Posterior cingulate gyrus (tissue), 11 donors: Measurements from ENCODE around the gene SORCS2.

ENCODE experiments used
- DNase-seq, 10 donors: peaks; one replicate each; pipeline versions ENCODE4 v3.0.0 to v3.0.0-alpha.2; 2020 to 2021; ENCODE audit warnings: mixed read lengths in 3 of 10
- intact Hi-C: fragments of 100-400 bp; cut with DNase I; formaldehyde crosslinking; loops from one replicate; pipeline ENCODE4 v1.15.1; 2023

SORCS2 gene

GRCh38 chr4:7514789-7515188 is 322.5 kb downstream of the SORCS2 start:
- no peak for DNase-seq
- intact Hi-C loops, result no loop called here

DNA sequence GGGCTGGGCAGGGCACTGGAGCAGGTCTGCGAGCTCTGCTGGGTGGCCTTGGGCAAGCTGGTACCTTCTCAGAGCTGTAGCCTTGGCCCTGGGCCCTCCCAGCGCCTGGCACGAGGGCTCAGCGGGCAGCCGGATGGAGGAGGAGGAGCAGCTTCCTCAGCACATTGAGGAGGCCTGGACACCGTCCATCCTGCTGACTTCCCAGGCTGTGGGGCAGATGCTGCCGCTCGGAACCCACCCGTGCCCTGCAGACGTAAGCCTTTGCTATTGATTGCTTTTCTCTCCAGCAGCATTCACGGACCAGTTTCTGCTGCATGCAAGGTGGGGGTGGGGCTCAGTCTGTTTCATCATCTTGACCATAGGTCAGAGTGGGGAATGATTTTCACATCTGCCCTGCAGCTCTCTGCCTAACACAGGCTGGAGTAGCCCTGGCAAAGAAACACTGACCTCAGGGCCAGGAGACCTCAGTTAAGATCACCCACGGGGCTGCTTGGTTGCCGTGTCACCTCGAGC is 323.1 kb downstream of the SORCS2 start:
- DNase-seq, result peak in 1 of 10 donors; percentile 27
- intact Hi-C loops, result no loop called here

DNA sequence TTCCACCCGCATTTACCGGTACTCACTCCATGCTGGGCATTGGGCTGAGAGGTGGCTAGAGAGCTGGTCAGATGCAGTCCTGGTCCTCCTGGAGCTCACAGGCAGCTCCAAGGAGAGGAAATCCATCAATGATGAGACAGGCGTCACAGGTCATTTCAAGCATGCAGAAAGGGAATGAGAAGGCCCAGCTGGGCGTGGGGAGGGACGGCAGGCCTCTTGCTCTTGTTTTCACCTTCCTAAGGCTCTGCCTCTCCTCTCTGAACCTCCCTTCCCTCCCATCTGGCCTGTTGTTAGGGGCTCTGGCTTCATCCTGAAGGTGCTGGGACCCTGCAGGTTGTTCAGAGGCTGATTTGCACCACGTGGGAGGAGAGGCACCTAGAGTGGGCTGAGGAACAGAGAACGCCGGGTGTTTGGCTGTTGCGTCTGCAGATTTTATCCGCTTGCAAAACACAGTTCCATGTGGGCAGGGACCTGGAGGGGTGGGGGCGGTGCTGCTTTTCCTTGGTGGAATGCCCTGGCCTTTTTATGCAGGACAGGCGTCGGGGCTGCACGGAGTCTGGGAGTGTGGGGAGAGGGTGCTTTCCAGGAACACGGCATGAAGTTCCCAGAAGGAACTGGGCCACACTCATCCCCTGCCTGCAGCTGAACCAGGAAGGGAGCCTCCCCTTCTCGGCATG is 323.9 kb downstream of the SORCS2 start:
- intact Hi-C loops, result no loop called here
- DNase-seq, result peak in 4 of 10 donors; percentile 21 to 79 (median 32)

- peak in 1 of 10 donors; percentile 81 for DNase-seq
- intact Hi-C loops, result no loop called here
Measured at GRCh38 chr4:7516773-7517144, 324.4 kb downstream of the SORCS2 start.

DNA sequence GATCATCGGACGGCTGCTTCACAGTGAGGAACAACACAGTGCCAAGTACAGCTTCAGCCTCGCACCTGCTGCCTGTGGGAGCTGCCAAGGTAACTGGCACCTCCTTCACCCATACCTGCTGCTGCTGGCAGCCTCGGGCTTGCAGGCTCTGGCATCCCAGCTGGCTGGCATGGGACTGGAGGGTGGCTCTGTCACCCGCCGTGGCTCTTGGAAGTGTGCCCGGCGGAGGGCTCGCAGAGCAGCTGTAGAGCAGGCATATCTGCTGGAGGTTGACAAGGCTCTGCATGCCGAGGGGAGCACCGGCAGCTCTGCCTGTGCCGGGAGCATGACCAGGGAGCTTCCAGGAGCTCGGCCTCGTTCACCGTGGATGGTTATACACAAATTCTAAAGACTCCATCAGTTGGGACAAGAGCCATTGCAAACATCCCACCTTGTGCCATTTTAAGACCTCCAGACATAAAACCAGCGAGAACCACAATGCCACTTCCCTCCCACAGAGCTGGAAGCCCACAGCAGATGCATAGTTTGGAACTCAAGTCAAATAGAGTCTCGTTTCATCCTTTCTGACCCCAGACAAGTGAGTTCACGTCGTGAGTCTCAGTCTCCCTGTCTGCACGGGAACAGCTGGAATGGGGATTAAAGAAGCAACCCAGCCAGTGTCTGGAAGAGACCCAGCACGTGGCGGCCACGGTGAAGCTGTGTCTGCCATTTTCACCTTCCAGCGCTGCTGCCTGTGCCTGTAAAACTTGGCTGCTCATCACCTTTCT is 326.7 kb downstream of the SORCS2 start:
- intact Hi-C loops, result no loop called here
- peak in 3 of 10 donors; percentile 22 to 64 (median 51) for DNase-seq

GRCh38 chr4:7519638-7520376 is 327.5 kb downstream of the SORCS2 start:
- DNase-seq, result no peak
- intact Hi-C loops, result no loop called here

DNA sequence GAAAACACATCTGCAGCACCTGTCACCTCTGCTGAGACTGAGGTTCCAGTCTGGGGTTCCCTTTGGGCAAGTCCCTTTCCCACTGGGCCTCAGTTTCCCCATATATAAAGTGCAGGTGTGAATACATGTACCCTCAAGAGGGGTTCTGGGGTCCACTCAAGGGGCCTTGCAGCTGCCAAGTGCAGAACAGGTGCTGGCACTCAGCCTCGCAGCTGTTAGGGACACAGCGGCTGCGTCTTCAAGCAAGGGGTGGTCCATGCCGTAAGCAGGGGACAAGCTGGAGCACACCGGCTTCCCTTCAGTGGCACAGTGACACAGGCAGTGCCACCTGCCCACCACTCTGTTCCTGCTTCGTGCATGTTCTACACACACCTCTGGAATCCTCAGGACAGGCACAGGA is 329.3 kb downstream of the SORCS2 start:
- DNase-seq, result no peak
- intact Hi-C loops, result no loop called here

- intact Hi-C loops, result no loop called here
- no peak for DNase-seq
Measured at GRCh38 chr4:7522452-7523220, 330.3 kb downstream of the SORCS2 start.

GRCh38 chr4:7523526-7523925 is 331.2 kb downstream of the SORCS2 start:
- intact Hi-C loops, result no loop called here
- DNase-seq, result no peak

GRCh38 chr4:7524064-7524682 is 331.8 kb downstream of the SORCS2 start:
- DNase-seq, result no peak
- intact Hi-C loops, result no loop called here

- no peak for DNase-seq
- intact Hi-C loops, result no loop called here
Measured at GRCh38 chr4:7524843-7525242, 332.5 kb downstream of the SORCS2 start.

DNA sequence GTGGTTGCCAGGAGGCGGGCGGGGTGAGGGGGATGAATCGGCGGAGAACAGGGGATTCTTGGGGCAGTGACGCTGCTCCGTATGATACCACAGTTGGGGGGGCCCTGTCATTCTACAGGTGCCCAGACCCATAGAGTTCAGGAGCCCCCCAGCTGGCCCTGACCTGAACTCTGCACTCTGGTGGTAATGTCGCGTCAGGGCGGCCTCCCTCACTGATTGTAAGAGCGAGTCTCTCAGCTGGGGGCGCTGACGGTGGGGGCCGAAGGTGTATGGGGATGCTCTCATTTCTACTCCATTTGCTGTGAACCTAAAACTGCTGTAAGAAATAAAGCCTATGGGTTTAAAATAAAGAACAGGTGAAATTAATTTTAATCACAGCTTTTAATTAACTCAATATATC is 334.2 kb downstream of the SORCS2 start:
- intact Hi-C loops, result no loop called here
- DNase-seq, result no peak

DNA sequence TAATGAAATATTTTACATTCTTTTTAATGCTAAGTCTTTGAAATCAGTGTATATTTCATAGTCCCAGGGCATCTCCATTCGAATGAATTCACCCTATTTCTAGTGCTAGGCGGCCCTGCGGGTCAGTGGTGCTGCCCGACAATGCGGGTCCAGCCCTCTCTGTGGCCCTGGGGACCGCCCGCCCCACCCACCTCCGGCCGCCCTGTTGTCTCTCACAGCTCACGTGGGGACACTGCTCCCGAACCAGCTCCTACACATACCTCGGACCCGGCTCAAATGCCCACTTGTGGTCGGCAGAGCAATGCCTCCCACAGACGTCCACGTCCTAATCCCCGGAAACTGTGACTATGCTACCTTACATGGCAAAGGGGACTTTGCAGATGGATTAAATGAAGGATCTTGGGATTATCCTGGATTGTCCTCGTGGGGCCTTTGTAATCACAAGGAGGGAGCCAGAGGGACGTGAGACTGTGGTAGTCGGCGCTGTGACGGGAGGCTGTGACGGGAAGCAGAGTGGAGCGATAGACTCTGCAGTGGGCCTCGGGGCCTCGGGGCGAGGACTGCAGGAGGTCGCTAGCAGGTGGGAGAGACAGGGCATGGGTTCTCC is 334.7 kb downstream of the SORCS2 start:
- no peak for DNase-seq
- intact Hi-C loops, result no loop called here

DNA sequence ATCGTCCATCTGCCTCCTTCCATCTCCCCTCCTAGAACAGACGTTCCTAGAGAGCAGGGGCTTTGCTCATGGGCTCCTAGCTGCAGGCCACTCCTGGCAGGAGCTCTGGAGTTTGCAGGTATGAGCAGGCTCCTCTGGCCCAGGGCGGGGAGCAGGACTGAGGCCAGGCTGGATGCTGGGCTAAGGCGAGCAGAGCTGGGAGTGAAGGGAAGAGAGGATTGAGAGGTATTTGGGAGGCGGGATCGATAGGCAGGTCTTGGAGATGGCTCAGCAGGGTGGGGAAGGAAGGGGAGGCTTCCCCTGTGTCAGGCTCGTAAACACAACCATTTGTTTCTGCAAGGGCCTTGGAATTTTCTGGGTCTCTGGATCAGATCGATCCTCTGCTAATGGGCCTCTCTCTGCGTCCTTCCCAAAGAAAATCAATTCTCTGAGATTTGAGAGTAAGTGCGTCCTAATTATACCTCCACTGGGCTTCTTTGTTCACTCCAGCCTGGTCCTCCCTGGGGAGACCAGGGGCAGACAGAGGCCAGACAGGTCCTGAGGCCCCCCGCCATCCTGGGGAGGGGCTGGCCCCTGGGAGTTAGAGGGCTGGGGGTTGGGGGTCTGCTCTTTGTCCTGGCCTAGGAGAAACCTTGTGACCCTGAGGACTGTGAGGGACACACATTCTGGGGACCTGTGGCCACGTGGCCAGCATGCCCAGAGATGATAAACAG is 337.2 kb downstream of the SORCS2 start:
- intact Hi-C loops, result no loop called here

GRCh38 chr4:7530082-7530481 is 337.7 kb downstream of the SORCS2 start:
- no peak for DNase-seq
- intact Hi-C loops, result no loop called here

More for the DNA sequence above, 337.2 kb downstream of the SORCS2 start:
- no peak for DNase-seq

- intact Hi-C loops, result no loop called here
- peak in 1 of 10 donors; percentile 76 for DNase-seq
Measured at GRCh38 chr4:7530932-7531639, 338.7 kb downstream of the SORCS2 start.

DNA sequence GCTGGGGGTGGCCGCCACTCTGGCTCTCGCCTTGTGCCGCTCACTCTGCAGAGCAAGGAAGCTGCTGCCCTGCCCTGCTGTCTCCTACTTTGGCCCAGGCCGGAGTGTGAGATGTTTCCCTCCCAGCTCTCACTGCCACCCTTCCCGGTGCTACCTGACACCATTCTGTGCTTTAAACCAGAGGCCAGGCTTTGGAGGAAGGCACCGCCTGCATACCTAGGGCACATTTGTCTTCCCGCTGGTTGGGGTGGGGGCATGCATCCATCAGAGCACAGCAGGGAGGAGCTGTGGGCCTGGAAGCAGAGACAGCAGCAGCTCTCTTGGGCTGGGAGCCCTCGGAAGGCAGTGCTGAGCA is 339.3 kb downstream of the SORCS2 start:
- intact Hi-C loops, result no loop called here
- DNase-seq, result peak in 1 of 10 donors; percentile 81

DNA sequence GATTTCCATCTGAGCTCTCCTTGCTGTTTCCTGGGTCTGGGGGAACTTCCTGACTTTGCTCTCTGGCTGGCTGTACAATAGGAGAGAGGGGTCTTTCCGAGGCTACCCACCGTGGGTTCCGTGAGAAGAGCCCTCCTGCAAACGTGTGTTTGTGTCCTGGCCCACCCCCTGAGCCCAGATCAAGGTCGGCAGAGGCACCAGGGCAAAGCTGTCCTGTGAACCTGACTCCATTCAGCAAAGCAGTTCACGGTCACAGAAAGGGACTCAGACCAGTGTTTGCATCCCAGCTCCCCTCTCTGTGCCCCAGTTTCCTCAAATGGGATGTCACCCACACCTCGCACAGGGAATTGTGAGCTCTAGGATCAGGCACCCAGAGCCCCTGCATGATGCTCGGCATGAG is 339.7 kb downstream of the SORCS2 start:
- peak in 1 of 10 donors; percentile 27 for DNase-seq
- intact Hi-C loops, result no loop called here
